Osteocyte (in vitro differentiated cells): Measurements from ENCODE around the gene HSPB8. TPM values are rescaled to one million over a fixed set of nuclear protein-coding genes. Genes with fewer than 3 reads are reported as not detected.

ENCODE experiments used
- DNase-seq: peaks from one replicate; pipeline ENCODE4 v3.0.0; 2021; ENCODE audit warnings: mixed read lengths; ENCODE audit not compliant: unreplicated experiment; ENCODE audit errors: extremely low spot score
- H3K27ac Mint-ChIP-seq: one replicate; pipeline ENCODE4 v1.8.0; 2021; ENCODE audit warnings: mild to moderate bottlenecking, mixed read lengths; ENCODE audit not compliant: unreplicated experiment
- H3K27me3 Mint-ChIP-seq: one replicate; pipeline ENCODE4 v1.8.0; 2021; ENCODE audit warnings: mixed read lengths; ENCODE audit not compliant: unreplicated experiment
- H3K36me3 Mint-ChIP-seq: one replicate; pipeline ENCODE4 v1.8.0; 2021; ENCODE audit warnings: mixed read lengths; ENCODE audit not compliant: unreplicated experiment
- H3K4me1 Mint-ChIP-seq: one replicate; pipeline ENCODE4 v1.8.0; 2021; ENCODE audit warnings: mixed read lengths; ENCODE audit not compliant: unreplicated experiment
- H3K4me3 Mint-ChIP-seq: one replicate; pipeline ENCODE4 v1.8.0; 2021; ENCODE audit warnings: mild to moderate bottlenecking, moderate library complexity, mixed read lengths; ENCODE audit not compliant: unreplicated experiment
- H3K9me3 Mint-ChIP-seq: one replicate; pipeline ENCODE4 v1.8.0; 2021; ENCODE audit warnings: mixed read lengths; ENCODE audit not compliant: unreplicated experiment
- CTCF ChIP-seq: fragments of 200-600 bp; sonication (generic); IDR thresholded peaks from 2 replicates; pipeline ENCODE4 v1.5.0; 2021; ENCODE audit warnings: antibody characterized with exemption, mild to moderate bottlenecking, moderate library complexity
- total RNA-seq: library from RNA; stranded (reverse); gene quantifications from 2 replicates; pipeline ENCODE4 v1.2.1, GENCODE V29; 2021

Gene HSPB8
- total RNA-seq, 1 donor from 2014 or later, result 2.0 TPM

GRCh38 chr12:119230807-119231206 is 52.1 kb downstream of the HSPB8 start:
- Mint-ChIP-seq H3K4me1 (no peaks in the 10 kb centered on the region), H3K27ac (no peak overlapping the region), H3K27me3 (no peaks in the 10 kb centered on the region), H3K4me3 (no peak overlapping the region), H3K36me3 (no peaks in the 10 kb centered on the region), H3K9me3 (no peaks in the 10 kb centered on the region)
- TF ChIP-seq CTCF, result no peak
- no peak for DNase-seq

GRCh38 chr12:119231774-119232173 is 53.0 kb downstream of the HSPB8 start:
- no peak for TF ChIP-seq CTCF
- Mint-ChIP-seq H3K27ac (no peak overlapping the region), H3K36me3 (no peaks in the 10 kb centered on the region), H3K4me3 (no peak overlapping the region), H3K4me1 (no peaks in the 10 kb centered on the region), H3K27me3 (no peaks in the 10 kb centered on the region), H3K9me3 (no peaks in the 10 kb centered on the region)
- no peak for DNase-seq

DNA sequence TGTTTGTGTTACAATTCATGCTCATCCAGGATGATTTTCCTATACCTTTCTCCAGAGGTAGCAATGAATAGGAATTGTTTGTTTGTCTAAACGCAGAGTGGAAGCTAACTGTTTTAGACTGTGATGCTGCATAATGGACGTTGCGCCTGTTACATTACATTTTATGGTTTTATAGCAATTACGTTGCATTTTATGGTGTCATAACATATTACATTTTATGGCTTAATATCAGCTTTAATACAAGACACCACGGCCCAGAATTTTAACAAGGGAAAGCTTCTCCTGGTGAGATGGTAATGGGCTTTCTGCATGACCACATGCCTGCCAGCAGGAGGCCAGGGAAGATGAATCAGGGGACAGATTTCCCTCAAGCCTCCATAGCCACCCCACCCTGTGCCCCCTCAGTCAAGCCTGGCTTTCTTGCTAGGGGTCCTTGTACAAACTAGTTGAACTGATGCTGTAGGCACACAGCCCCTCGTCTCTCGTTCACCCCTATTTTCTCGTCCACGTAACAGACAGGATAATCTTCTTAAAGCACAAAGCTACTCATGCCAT is 56.5 kb downstream of the HSPB8 start:
- Mint-ChIP-seq H3K4me3 (no peak overlapping the region), H3K4me1 (no peaks in the 10 kb centered on the region), H3K27ac (no peak overlapping the region), H3K9me3 (peaks cover 2% of the 10 kb centered on the region), H3K27me3 (no peaks in the 10 kb centered on the region), H3K36me3 (no peaks in the 10 kb centered on the region)
- DNase-seq, result no peak
- TF ChIP-seq CTCF, result no peak

DNA sequence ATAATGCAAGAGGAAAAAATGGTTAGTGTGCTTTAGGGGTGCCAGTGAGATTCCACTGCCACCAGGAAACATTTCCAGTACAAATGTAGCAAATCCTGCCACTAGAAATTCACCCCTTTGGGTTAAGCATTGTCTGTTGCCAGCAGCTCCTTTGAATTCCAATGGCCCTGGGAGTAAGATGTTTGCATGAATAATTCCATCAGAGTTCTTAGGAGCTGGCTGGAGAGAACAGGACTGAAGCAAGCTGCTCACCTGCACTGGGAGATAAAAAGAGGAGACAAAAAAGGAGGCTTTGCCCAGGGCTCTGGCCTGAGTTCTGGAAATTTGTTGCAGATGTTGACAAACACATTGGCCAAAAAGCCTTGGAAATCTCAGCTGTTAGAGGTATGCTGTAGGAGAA is 57.6 kb downstream of the HSPB8 start:
- TF ChIP-seq CTCF, result no peak
- Mint-ChIP-seq H3K36me3 (no peaks in the 10 kb centered on the region), H3K9me3 (peaks cover 6% of the 10 kb centered on the region), H3K27ac (no peak overlapping the region), H3K4me1 (no peaks in the 10 kb centered on the region), H3K4me3 (no peak overlapping the region), H3K27me3 (no peaks in the 10 kb centered on the region)
- no peak for DNase-seq

DNA sequence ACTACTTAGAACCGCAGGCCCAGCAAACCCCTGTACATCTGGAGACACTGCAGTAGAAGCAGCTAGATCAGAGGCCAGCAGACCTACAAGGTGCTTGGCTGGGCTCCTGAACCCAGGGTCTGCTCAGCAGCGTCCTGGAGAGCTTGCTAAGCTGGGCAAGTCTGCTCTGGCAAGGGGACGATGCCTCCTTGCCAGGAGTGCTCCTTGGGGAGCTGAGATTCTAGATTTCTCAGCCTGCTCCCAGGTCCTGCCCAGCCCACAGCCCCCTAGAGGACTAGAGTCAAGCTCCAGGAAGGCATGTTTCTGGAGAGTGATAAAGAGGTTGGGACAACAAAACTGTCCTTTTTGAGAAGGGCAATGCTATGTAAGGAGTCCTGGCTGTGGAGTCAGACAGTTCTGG is 60.3 kb downstream of the HSPB8 start:
- H3K4me3 Mint-ChIP-seq, result no peak overlapping the region
- H3K27me3 Mint-ChIP-seq, result no peaks in the 10 kb centered on the region
- H3K9me3 Mint-ChIP-seq, result peaks cover 6% of the 10 kb centered on the region
- H3K4me1 Mint-ChIP-seq, result no peaks in the 10 kb centered on the region
- H3K27ac Mint-ChIP-seq, result no peak overlapping the region
- TF ChIP-seq CTCF, result no peak
- H3K36me3 Mint-ChIP-seq, result no peaks in the 10 kb centered on the region
- no peak for DNase-seq
